Measurements from ENCODE around the gene DRC1.

- TF ChIP-seq EZH2 (IDR thresholded peaks at IDR 0.05) (no peak), POLR2AphosphoS5 (IDR thresholded peaks at IDR 0.05; ENCODE audit: borderline replicate concordance, low read depth, low read length) (no peak)
These were observed 67.5 kb downstream of the DRC1 start for GRCh38 chr2:26469092-26469710.

Measured in SK-N-MC (cell line).